ENCODE measurements around the gene DEPDC1B. TPM values are rescaled to one million over a fixed set of nuclear protein-coding genes. Genes with fewer than 3 reads are reported as not detected.
"Not testable (repeated sequence)": the region's sequence is repeated elsewhere in the genome, so short reads cannot be mapped to it uniquely, and the experiment has no call there.

The DEPDC1B gene
- total RNA-seq, 2 donors from 2014 or later: 40.4 to 40.8 TPM

GRCh38 chr5:60578315-60578714 lies 121.7 kb downstream of the DEPDC1B start:
- H3K27ac Mint-ChIP-seq: no peak overlapping the region
- ATAC-seq: no peak
- DNase-seq (ENCODE audit: low spot score in 2 of 2): no peak
- peaks cover 10 to 12% of the 10 kb centered on the region in 2 donors for H3K36me3 Mint-ChIP-seq
- peaks cover 15 to 16% of the 10 kb centered on the region in 2 donors for H3K9me3 Mint-ChIP-seq

- peaks cover 10 to 12% of the 10 kb centered on the region in 2 donors for H3K36me3 Mint-ChIP-seq
- H3K27ac Mint-ChIP-seq: no peak overlapping the region
- DNase-seq (ENCODE audit: low spot score in 2 of 2) (no peak), ATAC-seq (no peak)
- peaks cover 16 to 20% of the 10 kb centered on the region in 2 donors for H3K9me3 Mint-ChIP-seq
Measured at GRCh38 chr5:60577116-60577515, 122.8 kb downstream of the DEPDC1B start.

GRCh38 chr5:60576425-60576824 lies 123.5 kb downstream of the DEPDC1B start:
- peaks cover 10 to 12% of the 10 kb centered on the region in 2 donors for H3K36me3 Mint-ChIP-seq
- H3K27ac Mint-ChIP-seq: no peak overlapping the region
- peaks cover 16 to 20% of the 10 kb centered on the region in 2 donors for H3K9me3 Mint-ChIP-seq
- DNase-seq (ENCODE audit: low spot score in 2 of 2) (no peak), ATAC-seq (no peak)

- peaks cover 0 to 6% of the 10 kb centered on the region in 2 donors for H3K36me3 Mint-ChIP-seq
- H3K27ac Mint-ChIP-seq: no peak overlapping the region
- DNase-seq (ENCODE audit: low spot score in 2 of 2) (no peak), ATAC-seq (no peak)
- H3K9me3 Mint-ChIP-seq: peaks cover 13 to 16% of the 10 kb centered on the region in 2 donors
Measured at GRCh38 chr5:60568646-60569045, 131.3 kb downstream of the DEPDC1B start.

GRCh38 chr5:60563696-60564324 lies 136.2 kb downstream of the DEPDC1B start:
- DNase-seq (ENCODE audit: low spot score in 2 of 2) (no peak), ATAC-seq (no peak)
- no peak overlapping the region for H3K27ac Mint-ChIP-seq
- H3K36me3 Mint-ChIP-seq: peaks cover 0 to 6% of the 10 kb centered on the region in 2 donors
- peaks cover 6 to 12% of the 10 kb centered on the region in 2 donors for H3K9me3 Mint-ChIP-seq

- not testable (repeated sequence) for H3K9me3 Mint-ChIP-seq; H3K27ac Mint-ChIP-seq; DNase-seq (ENCODE audit: low spot score in 2 of 2); ATAC-seq; H3K36me3 Mint-ChIP-seq
Measured at GRCh38 chr5:60553291-60553690, 146.7 kb downstream of the DEPDC1B start.

- no peaks in the 10 kb centered on the region for H3K36me3 Mint-ChIP-seq
- no peak overlapping the region for H3K27ac Mint-ChIP-seq
- ATAC-seq (no peak), DNase-seq (ENCODE audit: low spot score in 2 of 2) (no peak)
- H3K9me3 Mint-ChIP-seq: peaks cover 0 to 7% of the 10 kb centered on the region in 2 donors
Measured at GRCh38 chr5:60551829-60552228, 148.1 kb downstream of the DEPDC1B start.

GRCh38 chr5:60551250-60551649 lies 148.7 kb downstream of the DEPDC1B start:
- Mint-ChIP-seq H3K36me3 (no peaks in the 10 kb centered on the region), H3K27ac (no peak overlapping the region), H3K9me3 (peaks cover 0 to 3% of the 10 kb centered on the region in 2 donors)
- DNase-seq (ENCODE audit: low spot score in 2 of 2) (no peak), ATAC-seq (no peak)

- ATAC-seq (no peak), DNase-seq (ENCODE audit: low spot score in 2 of 2) (no peak)
- Mint-ChIP-seq H3K9me3 (peaks cover 0 to 3% of the 10 kb centered on the region in 2 donors), H3K36me3 (no peaks in the 10 kb centered on the region), H3K27ac (no peak overlapping the region)
Measured at GRCh38 chr5:60550311-60550710, 149.7 kb downstream of the DEPDC1B start.

GRCh38 chr5:60549841-60550240 lies 150.1 kb downstream of the DEPDC1B start:
- DNase-seq (ENCODE audit: low spot score in 2 of 2) (no peak), ATAC-seq (no peak)
- Mint-ChIP-seq H3K36me3 (no peaks in the 10 kb centered on the region), H3K27ac (no peak overlapping the region), H3K9me3 (peaks cover 0 to 3% of the 10 kb centered on the region in 2 donors)

Other genes with a start within 250 kb of the DEPDC1B start
- gene ELOVL7, start 144.1 kb upstream of the DEPDC1B start, total RNA-seq: 1 to 10 TPM in 1 of 2 donors, under 1 TPM in 1; 0.27 to 2.0 TPM
- gene ERCC8, start 244.9 kb upstream of the DEPDC1B start, total RNA-seq: 10 to 100 TPM in 1 of 2 donors, 1 to 10 TPM in 1; 7.0 to 10.5 TPM
- gene NDUFAF2, start 245.0 kb upstream of the DEPDC1B start, total RNA-seq: 10 to 100 TPM; 18.4 to 30.5 TPM